Stimulated activated CD8-positive, alpha-beta memory T cell treated with anti-CD3 and anti-CD28 coated beads, Interleukin-15, amount 100 ng/mL, for 4 hours (primary cell): ENCODE data around the gene MDM4.
"Not testable (repeated sequence)": the region's sequence is repeated elsewhere in the genome, so short reads cannot be mapped to it uniquely, and the experiment has no call there.

Experiments
- DNase-seq, 2 donors: peaks; one replicate each; pipeline ENCODE4 v3.0.0-alpha.2; 2020; ENCODE audit warnings: low read depth in 2 of 2

The MDM4 gene

GRCh38 chr1:204517382-204517781, 1.2 kb downstream of the MDM4 start:
- DNase-seq = not testable (repeated sequence)

DNA sequence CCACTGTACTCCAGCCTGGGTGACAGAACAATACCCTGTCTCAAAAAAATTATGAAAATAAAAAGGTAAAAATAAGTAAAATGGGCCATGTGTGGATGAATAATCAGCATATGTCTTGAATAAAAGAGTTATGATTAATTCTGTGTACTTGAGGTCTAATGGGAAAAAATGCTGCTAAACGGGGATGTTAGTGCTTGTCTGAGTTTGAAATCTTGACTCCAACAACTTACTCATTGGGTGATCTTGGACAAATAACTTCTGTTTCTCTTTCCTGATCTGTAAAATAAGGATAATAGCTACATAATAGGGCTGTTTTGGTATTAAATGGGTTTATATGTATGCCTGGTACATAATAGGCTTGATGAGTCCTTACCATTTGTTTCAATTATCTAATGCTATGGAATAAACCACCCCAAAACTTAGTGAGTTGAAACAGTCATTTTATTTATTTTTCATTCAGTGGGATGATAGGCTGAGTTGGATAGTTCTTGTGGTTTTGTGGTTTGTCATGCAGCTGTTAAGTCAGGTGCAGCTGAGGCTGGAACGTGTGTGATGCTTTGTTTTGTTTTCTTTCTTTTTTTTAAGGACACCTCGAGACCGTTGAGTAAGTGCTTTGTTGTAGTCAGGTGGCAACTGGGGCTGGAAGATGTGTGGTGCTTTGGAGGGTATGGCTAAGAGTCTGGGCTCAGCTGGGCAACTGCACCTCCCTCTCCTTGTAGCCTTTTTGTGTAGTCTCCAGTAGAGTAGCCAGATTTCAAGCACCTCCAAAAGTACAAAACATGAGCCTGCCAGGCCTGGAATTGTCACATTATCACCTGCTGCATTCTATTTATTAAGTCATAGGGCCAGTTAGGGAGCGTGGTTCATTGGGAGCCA, 4.9 kb downstream of the MDM4 start:
- peak in 1 of 2 donors; percentile 46 for DNase-seq

DNA sequence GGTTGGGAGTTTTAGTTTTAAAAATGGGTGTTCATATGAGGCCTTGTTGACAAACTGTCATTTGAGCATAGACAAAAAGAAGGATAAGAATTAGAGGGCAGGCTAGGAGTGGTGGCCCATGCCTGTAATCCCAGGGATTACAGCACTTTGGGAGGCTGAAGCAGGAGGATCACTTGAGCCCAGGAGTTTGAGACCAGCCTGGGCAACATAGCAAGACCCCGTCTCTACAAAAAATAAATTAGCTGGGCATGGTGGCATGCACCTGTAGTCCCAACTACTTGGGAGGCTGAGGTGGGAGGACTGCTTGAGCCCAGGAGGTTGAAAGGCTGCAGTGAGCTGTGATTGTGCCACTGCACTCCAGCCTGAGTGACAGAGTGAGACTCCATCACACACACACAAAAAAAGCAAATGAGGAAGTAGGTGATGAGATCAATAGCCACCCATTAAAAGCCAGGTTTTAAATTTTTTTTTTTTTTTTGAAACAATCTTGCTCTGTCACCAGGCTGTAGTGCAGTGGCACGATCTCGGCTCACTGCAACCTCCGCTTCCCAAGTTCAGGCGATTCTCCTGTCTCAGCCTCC, 5.8 kb downstream of the MDM4 start:
- not testable (repeated sequence) for DNase-seq

GRCh38 chr1:204523605-204524215, 7.5 kb downstream of the MDM4 start:
- no peak for DNase-seq

GRCh38 chr1:204524986-204525385, 8.8 kb downstream of the MDM4 start:
- DNase-seq = no peak

DNA sequence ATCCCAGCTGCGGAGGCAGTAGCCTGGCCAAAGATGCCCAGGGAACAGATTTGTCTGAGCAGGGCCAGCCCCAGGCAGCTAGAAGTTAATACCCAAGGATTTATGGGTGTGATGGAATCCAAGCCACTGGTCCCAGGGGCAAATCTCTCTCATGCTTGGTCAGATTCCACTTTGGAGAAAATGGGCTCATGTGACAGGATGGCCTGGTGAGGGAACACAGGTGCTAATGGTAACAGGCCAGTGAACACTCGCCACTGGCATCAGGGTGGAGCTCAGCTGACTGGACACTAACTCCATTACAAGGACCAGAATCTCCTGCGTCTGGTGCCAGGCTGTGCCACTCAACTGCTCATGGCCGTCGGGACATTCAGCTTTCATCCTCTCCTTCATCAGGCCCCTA, 12.0 kb downstream of the MDM4 start:
- no peak for DNase-seq

DNA sequence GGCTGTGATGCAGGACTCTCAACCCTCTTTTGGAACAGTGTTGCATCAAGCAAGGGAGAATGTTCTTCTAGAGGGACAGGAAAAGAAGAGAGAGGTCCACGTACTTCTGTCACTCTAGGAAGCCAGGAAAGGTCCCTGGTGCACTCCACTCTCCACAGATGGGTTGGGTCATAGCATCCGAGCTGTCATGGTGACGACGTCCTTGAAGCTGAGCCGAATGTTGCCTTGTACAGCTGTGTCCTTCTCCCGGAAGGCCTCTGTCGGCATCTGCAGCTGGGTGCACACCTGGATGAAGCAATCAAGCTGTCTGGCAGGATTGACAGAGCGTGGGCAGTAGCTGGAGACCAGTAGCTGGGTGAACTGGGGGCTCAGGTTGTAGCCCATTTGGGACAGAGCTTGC, 12.5 kb downstream of the MDM4 start:
- DNase-seq = no peak

GRCh38 chr1:204529371-204529895, 13.2 kb downstream of the MDM4 start:
- DNase-seq = no peak

DNA sequence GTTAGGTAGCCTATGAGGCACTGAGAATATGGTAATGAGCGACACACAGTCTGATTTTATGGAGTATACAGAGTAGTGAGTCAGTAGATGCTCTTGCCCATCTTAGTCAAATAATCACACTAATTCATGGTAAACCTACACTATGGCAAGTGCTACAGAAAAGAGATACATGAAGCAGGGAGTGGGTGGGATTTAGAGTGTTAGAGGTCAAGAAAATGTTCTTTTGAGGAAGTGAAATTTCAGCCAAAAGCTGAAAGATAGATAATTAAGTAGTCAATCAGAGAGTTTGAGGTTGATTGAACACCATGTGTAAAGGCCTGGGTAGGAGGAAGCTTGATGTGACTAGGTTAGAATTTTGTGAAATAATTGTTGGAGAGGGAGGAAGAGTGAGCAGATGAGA, 14.7 kb downstream of the MDM4 start:
- DNase-seq = no peak

DNA sequence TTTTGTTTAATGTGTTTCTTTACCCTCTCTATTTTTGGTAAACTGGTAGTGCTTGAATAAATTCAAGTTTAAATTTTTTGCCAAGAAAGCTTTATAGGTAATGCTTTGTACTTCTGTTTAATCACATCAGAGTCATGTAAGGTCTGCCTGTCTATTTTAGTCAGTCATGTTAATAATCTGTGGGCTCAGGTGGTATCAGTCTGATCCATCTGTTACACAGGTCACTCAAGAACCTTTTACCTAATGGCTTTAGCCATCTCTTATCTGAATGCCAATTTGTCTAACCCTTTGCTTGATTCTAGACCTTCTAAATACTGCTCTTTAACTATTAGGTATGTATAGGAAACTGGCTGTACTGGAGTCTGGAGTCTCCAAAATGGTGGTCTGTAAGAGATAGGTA, 16.6 kb downstream of the MDM4 start:
- DNase-seq = no peak

DNA sequence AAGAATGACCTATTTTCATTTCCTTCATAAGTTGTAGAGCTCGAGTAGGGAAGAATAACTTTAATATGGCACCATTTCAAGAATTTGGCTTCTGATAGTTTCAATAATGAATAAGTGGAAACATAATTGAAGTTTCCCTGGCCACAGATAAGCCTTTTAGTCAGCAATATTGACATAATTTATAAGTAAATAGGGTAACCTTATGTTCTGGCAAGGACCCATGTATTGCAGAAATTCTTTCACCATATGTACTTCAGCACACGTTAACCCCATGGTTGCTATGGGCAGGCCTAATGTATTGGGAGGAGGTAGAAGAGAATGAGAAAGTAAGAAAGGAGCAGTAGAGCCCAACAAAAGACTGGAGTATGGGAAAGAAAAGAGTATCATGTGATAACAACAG, 25.4 kb downstream of the MDM4 start:
- no peak for DNase-seq

GRCh38 chr1:204544321-204544720, 28.1 kb downstream of the MDM4 start:
- DNase-seq = no peak

- no peak for DNase-seq
Observed at GRCh38 chr1:204545202-204545601, 29.0 kb downstream of the MDM4 start.

DNA sequence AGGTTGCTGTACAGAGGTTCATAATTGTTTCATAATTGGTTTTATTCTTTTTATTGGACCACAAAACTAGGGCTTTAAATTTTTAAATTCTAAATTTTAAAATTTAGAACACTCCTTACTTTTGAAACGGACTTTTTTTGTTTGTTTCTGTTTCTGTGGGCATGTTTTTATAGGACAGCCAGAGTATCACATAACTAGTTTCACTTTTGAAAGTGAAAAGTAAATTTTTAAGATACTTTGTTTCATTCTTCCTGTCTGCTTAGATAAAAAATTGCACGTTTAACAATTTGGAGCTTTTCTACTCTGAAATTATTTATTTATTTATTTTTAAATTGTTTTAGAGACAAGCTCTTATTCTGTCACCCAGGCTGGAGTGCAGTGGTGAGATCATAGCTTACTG, 29.7 kb downstream of the MDM4 start:
- DNase-seq = no peak

DNA sequence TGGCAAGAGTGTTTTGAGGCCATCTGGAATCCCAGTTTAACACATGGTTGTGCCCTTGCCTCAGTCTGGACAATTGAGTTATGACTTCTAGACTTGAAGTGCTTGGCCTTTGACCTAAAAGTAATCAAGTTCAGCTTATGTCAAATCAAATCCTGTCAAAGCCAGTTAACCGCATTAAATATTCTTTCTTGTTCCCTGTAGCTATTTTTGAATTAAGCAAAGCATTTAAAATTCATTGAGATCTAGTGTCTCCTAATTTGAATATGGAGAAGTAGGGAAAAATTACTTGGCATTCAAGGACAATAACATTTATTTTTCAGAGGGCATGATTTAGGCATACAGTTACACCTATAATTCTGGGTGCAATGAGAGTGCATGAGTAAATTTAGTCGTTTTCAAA, 32.1 kb downstream of the MDM4 start:
- DNase-seq = no peak

DNA sequence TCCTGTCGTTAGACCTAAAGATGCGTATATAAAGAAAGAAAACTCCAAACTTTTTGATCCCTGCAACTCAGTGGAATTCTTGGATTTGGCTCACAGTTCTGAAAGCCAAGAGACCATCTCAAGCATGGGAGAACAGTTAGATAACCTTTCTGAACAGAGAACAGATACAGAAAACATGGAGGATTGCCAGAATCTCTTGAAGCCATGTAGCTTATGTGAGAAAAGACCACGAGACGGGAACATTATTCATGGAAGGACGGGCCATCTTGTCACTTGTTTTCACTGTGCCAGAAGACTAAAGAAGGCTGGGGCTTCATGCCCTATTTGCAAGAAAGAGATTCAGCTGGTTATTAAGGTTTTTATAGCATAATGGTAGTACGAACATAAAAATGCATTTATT, 33.1 kb downstream of the MDM4 start:
- no peak for DNase-seq

- no peak for DNase-seq
Observed at GRCh38 chr1:204550926-204551325, 34.7 kb downstream of the MDM4 start.

DNA sequence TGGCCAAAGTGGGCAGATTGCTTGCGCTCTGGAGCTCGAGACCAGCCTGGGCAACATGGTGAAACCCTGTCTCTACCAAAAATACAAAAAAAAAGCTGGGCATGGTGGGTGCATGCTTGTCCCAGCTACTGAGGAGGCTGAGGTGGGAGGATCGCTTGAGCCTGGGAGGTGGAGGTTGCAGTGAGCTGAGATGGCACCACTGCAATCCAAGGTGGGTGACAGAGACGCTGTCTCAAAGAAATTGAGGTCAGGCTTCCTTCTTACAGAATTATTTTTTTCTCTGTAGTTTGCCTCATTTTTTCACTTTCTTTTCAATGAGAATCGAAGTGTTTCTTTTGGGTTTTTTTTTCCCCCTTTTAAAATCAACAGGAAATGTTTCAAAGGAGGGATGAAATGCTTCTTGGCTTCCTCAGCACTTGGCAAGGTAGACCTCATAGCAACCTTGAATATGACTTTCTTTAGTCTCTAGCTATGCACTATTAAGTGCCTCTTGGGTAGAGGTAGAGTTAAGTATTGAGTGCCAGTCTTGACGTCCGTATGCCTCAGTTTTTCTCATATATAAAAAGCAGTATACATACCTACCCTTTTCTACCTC, 40.3 kb downstream of the MDM4 start:
- DNase-seq = no peak

DNA sequence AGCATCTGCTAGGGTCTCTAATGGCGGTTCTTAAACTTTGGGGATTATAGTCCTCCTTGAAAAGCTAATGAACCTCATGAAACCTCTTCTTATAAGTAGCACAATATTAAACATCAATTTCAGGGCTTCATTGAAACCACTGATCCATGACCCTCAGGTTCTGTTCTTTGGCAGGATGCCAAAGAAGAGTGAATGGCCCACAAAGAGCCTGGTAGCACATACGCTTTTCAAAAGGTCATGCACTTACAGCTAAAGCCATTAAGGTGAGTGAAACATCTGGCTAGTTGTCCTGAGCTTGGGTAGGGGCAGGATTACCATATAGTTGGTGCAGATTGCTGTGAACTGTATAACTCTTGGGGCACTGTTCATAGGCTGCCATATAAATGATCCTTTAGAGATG, 42.3 kb downstream of the MDM4 start:
- DNase-seq = no peak

DNA sequence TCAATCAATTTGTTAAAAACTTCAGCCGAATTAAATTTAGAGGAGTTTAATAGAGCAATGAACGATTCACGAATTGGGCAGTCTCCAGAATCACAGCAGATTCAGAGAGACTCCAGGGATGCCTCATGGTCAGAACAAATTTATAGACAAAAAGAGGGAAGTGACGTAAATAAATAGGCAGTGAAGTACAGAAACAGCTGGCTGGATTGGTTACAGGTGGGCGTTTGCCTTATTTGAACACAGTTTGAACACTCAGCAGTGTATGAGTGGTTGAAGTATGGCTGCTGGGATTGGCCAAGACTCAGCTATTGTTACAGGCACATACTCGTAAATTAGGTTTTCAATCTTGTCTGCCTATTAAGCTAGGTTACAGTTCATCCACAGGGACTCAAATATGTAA, 43.8 kb downstream of the MDM4 start:
- DNase-seq = not testable (repeated sequence)

DNA sequence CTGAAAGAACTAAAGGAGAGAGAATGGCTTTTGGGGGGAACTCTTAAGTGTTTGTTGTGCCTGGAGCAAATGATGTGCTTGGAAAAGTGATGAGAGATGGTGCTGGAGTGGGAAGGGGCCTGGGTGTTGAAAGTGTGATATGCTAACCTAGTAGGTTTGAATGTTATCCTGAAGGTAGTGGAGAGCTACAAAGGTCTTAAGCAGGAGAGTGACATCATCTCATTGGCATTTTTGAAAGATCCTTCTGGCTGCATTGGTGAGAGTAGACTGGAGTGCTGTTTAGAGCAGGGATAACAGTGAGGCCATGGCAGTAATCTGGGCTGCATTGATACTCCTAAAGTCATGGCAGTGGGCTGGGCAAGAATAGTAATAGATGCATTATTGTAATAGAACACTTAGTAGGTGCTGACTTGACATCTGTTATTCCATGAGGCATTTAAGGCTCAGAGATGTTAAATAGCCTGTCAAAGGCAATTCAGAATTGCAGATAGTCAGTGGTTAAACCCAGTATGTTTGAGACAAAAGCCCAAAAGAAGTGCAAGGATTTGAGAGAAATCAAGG, 44.5 kb downstream of the MDM4 start:
- DNase-seq = no peak
